GM18511 (cell line): ENCODE data around the gene GBP2.

ENCODE experiments used
- ATAC-seq: cut with Tn5 transposase; IDR thresholded peaks from one replicate; pipeline ENCODE4 v1.9.1; 2021; ENCODE audit warnings: mild to moderate bottlenecking, moderate library complexity; ENCODE audit not compliant: unreplicated experiment

The GBP2 gene

GRCh38 chr1:89068291-89068690, 57.6 kb downstream of the GBP2 start:
- ATAC-seq, result no peak

DNA sequence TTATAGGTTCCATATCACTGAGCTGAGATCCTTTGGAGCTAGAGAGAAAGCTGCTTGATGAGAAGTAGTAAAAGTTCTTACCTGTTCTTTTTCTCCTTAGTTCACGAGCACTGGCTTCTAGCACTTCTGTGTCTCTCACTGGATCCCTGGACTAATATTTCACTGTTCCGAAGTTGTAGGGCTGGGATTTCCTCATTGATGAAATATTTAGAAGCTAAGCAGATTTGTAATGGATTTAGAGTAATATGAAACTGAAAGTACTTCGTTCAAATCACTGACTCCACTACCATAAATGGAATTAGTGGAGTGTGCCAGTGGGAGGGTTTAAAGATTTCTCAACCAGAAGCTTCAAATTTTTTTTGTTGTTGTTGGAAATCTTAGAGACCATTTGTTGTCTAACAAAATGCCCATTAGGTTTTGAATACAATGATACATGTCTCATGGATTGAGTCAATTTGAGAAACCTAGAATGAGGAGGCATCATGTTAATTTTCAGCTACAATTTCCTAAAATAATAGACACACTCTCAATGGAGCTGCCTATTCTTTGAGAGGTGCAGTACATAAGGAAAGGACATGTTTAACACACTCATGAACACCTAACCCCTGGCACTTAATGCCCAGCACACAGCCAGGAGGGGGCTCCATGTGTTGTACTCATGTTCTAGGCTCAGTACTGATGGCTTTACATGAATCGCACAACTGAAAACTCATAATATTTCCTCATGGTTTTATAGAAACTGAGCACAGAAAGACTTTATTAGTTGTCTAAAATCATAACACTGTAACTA, 60.6 kb downstream of the GBP2 start, which contains the start of gene GBP1:
GBP1 (minus strand) TSS at position 130 of the 790 bp plus-strand sequence. CDS start 1,974 bp downstream, outside the sequence.
- ATAC-seq, result peak; percentile 72

- ATAC-seq, result peak; percentile 59
These were observed 61.3 kb downstream of the GBP2 start for GRCh38 chr1:89064632-89065031.

DNA sequence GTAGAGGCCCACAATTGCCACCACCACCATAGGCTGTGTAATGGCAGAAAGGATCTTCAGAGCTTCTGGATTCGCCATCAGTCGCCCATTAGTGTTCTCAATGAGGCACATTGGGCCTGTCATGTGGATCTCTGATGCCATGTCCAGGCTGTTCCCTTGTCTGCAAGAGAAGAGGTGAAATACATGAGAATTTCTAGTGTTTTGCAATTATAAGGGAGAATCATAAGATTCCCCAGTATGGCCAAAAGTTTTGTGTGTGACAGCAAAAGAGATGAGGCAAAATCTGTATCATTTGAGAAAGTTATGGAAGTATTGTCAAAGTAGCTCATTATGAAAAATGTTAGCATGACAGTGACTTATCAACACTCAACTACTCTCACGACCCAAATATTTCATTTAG, 62.8 kb downstream of the GBP2 start:
- no peak for ATAC-seq

GRCh38 chr1:89060091-89060490, 65.8 kb downstream of the GBP2 start:
- no peak for ATAC-seq
